Liver (tissue), 9 donors: ENCODE data around the gene PEX14. TPM values are rescaled to one million over a fixed set of nuclear protein-coding genes. Genes with fewer than 3 reads are reported as not detected.

Experiments
- DNase-seq: peaks from one replicate; pipeline ENCODE4 v3.0.0-alpha.2; 2017; ENCODE audit warnings: low spot score
- H3K27ac ChIP-seq, 2 donors: one replicate each; pipeline ENCODE4 v1.7.0; 2013; ENCODE audit warnings: inconsistent platforms in 2 of 2, low read length in 2 of 2, control low read depth in 1 of 2, low read depth in 1 of 2, mild to moderate bottlenecking in 1 of 2
- H3K27me3 ChIP-seq, 4 donors: one replicate each; pipeline versions ENCODE4 v1.6.1 to v1.7.0; 2013; ENCODE audit warnings: low read length in 3 of 4, inconsistent platforms in 1 of 4, mild to moderate bottlenecking in 1 of 4, moderate library complexity in 1 of 4; ENCODE audit not compliant: control insufficient read depth in 4 of 4, insufficient read depth in 4 of 4
- H3K36me3 ChIP-seq, 4 donors: one replicate each; pipeline versions ENCODE4 v1.6.1 to v1.7.0; 2013; ENCODE audit warnings: low read length in 3 of 4, mild to moderate bottlenecking in 3 of 4, low read depth in 1 of 4, moderate library complexity in 1 of 4; ENCODE audit not compliant: control insufficient read depth in 4 of 4, insufficient read depth in 3 of 4
- H3K4me1 ChIP-seq, 4 donors: one replicate each; pipeline versions ENCODE4 v1.6.1 to v1.7.0; 2013; ENCODE audit warnings: low read length in 3 of 4, mild to moderate bottlenecking in 3 of 4, moderate library complexity in 1 of 4; ENCODE audit not compliant: control insufficient read depth in 4 of 4, insufficient read depth in 4 of 4
- H3K4me3 ChIP-seq, 3 donors: one replicate each; pipeline versions ENCODE4 v1.6.1 to v1.7.0; 2013; ENCODE audit warnings: low read length in 3 of 3, control low read depth in 1 of 3, low read depth in 1 of 3, mild to moderate bottlenecking in 1 of 3
- H3K9ac ChIP-seq, 2 donors: one replicate each; pipeline ENCODE4 v1.7.0; 2013; ENCODE audit warnings: low read length in 2 of 2, mild to moderate bottlenecking in 2 of 2, moderate library complexity in 2 of 2, control low read depth in 1 of 2, low read depth in 1 of 2
- H3K9me3 ChIP-seq, 4 donors: one replicate each; pipeline versions ENCODE4 v1.6.1 to v1.7.0; 2013; ENCODE audit warnings: low read length in 3 of 4; ENCODE audit not compliant: control insufficient read depth in 4 of 4
- FOXA1 ChIP-seq: IDR thresholded peaks from 2 replicates; pipeline ENCODE4 v1.6.1; 2016; ENCODE audit warnings: antibody characterized with exemption
- HNF4A ChIP-seq, 2 donors: conservative IDR thresholded peaks; 2 replicates each; pipeline ENCODE4 v1.6.1; 2016; ENCODE audit warnings: antibody characterized with exemption in 2 of 2, mild to moderate bottlenecking in 2 of 2
- HNF4G ChIP-seq: IDR thresholded peaks from 2 replicates; pipeline ENCODE4 v1.6.1; 2016; ENCODE audit warnings: antibody characterized with exemption
- JUND ChIP-seq, 2 donors: IDR thresholded peaks; 2 replicates each; pipeline ENCODE4 v1.6.1; 2016; ENCODE audit warnings: antibody characterized with exemption in 2 of 2
- NR2F2 ChIP-seq: IDR thresholded peaks from 2 replicates; pipeline ENCODE4 v1.6.1; 2016; ENCODE audit warnings: antibody characterized with exemption
- RAD21 ChIP-seq, 2 donors: IDR thresholded peaks; 2 replicates each; pipeline ENCODE4 v1.6.1; 2016; ENCODE audit warnings: antibody characterized with exemption in 2 of 2, mild to moderate bottlenecking in 2 of 2
- RXRA ChIP-seq, 2 donors: IDR thresholded peaks; 2 replicates each; pipeline ENCODE4 v1.6.1; 2017 to 2018; ENCODE audit warnings: antibody characterized with exemption in 2 of 2, mild to moderate bottlenecking in 1 of 2
- SP1 ChIP-seq: IDR thresholded peaks from 2 replicates; pipeline ENCODE4 v1.6.1; 2018; ENCODE audit warnings: antibody characterized with exemption, mild to moderate bottlenecking
- TAF1 ChIP-seq: conservative IDR thresholded peaks from 2 replicates; pipeline ENCODE4 v1.6.1; 2016; ENCODE audit warnings: antibody characterized with exemption, mild to moderate bottlenecking
- YY1 ChIP-seq: IDR thresholded peaks from 2 replicates; pipeline ENCODE4 v1.6.1; 2016; ENCODE audit warnings: antibody characterized with exemption, mild to moderate bottlenecking
- WGBS: extraction: QIAGEN DNeasy Blood & Tissue Kit; methylation state at CpG from one replicate; pipeline ENCODE4 v1.1.7; 2013; 5-methylcytosine and 5-hydroxymethylcytosine counted together
- polyA plus RNA-seq, 2 donors: library from polyadenylated mRNA; stranded (reverse) in 1 of 2; unstranded in 1 of 2; fragments of 200-250 nt in 1 of 2; fragments of >200 nt in 1 of 2; fragmentation: Nextera tagmentation in 1 of 2; extraction: Ambion mirVana in 1 of 2; gene quantifications; one replicate each; pipeline versions ENCODE4 v1.2.1 to v1.2.3, GENCODE V29; 2013 to 2015
- total RNA-seq, 2 donors: library from RNA; depleted of rRNA; stranded (reverse); fragments of >200 nt; gene quantifications; one replicate each; pipeline ENCODE4 v1.2.3, GENCODE V29; 2014
- TF ChIP-seq, protein P1 (sequence below): IDR thresholded peaks from 2 replicates; pipeline ENCODE4 v1.6.1; 2016; ENCODE audit warnings: antibody characterized with exemption
- TF ChIP-seq, protein P2 (sequence below): IDR thresholded peaks from 2 replicates; pipeline ENCODE4 v1.6.1; 2016; ENCODE audit warnings: antibody characterized with exemption, mild to moderate bottlenecking
- TF ChIP-seq, protein P3 (sequence below): fragments of 150-350 bp; IDR thresholded peaks from 2 replicates; pipeline ENCODE4 v1.5.1; 2017; ENCODE audit warnings: improper control_type of control experiment, low read depth, low read length; ENCODE audit not compliant: missing input control
- donor health status: healthy.
- donor health status: healthy.
- donor health status: healthy.
- donor health status: healthy.
- donor health status: healthy.

PEX14 gene
- total and polyA plus RNA-seq, 4 donors, result 7.1 to 16.1 (median 11.7) TPM

DNA sequence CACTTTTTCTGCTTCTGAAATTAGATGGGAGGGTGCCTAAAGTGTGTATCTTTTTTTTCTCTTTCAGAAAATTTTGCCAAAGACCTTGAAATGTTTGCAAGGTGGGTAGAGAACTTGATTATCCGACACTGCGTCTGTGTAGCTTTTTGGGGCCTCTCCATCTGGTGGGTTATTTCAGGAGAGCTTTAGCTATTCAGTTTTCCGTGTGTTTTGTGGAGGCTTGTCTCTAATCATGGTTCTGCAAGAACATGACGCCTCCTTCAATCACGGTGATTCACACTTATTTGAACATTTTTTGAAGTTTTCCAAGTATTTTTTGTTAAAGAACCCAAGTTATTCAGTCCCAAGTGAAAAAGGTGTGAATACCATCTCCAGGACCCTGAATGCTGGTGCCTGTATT lies 40.2 kb upstream of the PEX14 start:
- no peak for TF ChIP-seq TAF1
- TF ChIP-seq, protein P1, sequence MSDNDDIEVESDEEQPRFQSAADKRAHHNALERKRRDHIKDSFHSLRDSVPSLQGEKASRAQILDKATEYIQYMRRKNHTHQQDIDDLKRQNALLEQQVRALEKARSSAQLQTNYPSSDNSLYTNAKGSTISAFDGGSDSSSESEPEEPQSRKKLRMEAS, result no peak
- TF ChIP-seq RXRA (IDR thresholded peaks at IDR 0.05), result no peak
- TF ChIP-seq, protein P2, sequence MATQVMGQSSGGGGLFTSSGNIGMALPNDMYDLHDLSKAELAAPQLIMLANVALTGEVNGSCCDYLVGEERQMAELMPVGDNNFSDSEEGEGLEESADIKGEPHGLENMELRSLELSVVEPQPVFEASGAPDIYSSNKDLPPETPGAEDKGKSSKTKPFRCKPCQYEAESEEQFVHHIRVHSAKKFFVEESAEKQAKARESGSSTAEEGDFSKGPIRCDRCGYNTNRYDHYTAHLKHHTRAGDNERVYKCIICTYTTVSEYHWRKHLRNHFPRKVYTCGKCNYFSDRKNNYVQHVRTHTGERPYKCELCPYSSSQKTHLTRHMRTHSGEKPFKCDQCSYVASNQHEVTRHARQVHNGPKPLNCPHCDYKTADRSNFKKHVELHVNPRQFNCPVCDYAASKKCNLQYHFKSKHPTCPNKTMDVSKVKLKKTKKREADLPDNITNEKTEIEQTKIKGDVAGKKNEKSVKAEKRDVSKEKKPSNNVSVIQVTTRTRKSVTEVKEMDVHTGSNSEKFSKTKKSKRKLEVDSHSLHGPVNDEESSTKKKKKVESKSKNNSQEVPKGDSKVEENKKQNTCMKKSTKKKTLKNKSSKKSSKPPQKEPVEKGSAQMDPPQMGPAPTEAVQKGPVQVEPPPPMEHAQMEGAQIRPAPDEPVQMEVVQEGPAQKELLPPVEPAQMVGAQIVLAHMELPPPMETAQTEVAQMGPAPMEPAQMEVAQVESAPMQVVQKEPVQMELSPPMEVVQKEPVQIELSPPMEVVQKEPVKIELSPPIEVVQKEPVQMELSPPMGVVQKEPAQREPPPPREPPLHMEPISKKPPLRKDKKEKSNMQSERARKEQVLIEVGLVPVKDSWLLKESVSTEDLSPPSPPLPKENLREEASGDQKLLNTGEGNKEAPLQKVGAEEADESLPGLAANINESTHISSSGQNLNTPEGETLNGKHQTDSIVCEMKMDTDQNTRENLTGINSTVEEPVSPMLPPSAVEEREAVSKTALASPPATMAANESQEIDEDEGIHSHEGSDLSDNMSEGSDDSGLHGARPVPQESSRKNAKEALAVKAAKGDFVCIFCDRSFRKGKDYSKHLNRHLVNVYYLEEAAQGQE, result no peak
- no peak for TF ChIP-seq HNF4G
- no peak overlapping the region for H3K4me3 ChIP-seq
- no peak overlapping the region for H3K9ac ChIP-seq
- H3K27ac ChIP-seq, result no peak overlapping the region
- H3K27me3 ChIP-seq, result no peaks in the 10 kb centered on the region
- DNase-seq, result no peak
- H3K4me1 ChIP-seq, result peaks cover 2 to 20% (median 13%) of the 10 kb centered on the region in 4 donors
- H3K36me3 ChIP-seq, result peaks cover 0 to 2% (median under 1%) of the 10 kb centered on the region in 4 donors
- 96% methylated on average over 5 of the region's 5 CpGs for WGBS
- H3K9me3 ChIP-seq, result no peaks in the 10 kb centered on the region

DNA sequence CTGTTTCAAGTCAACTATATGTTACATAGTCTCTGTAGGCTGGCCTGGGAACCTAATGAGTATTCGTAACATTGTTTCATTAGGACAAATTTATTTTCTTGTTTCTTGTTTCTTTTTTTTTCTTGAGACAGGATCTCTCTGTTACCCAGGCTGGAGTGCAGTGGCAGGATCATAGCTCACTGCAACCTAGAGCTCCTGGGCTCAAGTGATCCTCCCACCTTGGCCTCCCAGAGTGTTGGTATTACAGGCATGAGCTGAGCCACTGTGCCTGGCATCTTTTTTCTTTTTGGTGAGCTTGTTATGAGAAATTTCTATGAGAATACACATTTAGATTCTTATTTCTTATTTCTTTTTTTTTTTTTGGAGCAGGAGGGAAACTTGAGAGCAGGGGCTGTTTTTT lies 37.7 kb upstream of the PEX14 start:
- TF ChIP-seq NR2F2 (no peak), SP1 (no peak)
- TF ChIP-seq, protein P2, result no peak
- Histone ChIP-seq H3K9ac (no peak overlapping the region), H3K36me3 (peaks cover 0 to 6% (median under 1%) of the 10 kb centered on the region in 4 donors), H3K4me3 (no peak overlapping the region), H3K4me1 (peaks cover 0 to 5% (median 2%) of the 10 kb centered on the region in 4 donors), H3K27me3 (no peaks in the 10 kb centered on the region), H3K9me3 (no peaks in the 10 kb centered on the region), H3K27ac (no peak overlapping the region)
- DNase-seq, result no peak
- WGBS, result 100% methylated on average over 1 of the region's 1 CpG

DNA sequence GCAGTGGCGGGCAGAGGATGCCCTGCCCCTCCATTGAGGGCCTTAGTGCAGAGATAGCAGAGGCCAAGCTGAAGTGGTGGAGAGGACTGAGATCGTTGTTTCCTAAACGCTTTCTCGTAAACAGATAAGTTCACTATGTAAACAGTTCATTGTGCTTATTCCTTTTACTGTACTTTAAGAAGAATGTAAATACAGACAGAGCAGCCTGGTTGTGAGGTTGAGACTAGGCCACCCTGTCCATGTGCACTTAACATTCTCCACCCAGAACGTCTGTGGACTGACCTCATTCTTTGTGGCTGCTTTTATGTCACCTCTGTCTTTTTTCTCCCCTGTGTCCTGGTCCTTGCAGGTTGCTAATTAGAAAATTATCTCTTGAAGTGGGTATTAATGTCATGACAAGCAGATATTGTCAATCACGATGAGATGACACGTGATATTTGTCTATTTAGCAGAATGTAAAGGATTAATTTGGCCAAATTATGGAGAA lies 36.0 kb upstream of the PEX14 start:
- no peak for DNase-seq
- peaks cover 0 to 6% (median under 1%) of the 10 kb centered on the region in 4 donors for H3K36me3 ChIP-seq

More for the DNA sequence above, 36.0 kb upstream of the PEX14 start:
- Histone ChIP-seq H3K27me3 (no peaks in the 10 kb centered on the region), H3K4me3 (no peak overlapping the region), H3K4me1 (no peaks in the 10 kb centered on the region), H3K9ac (no peak overlapping the region), H3K9me3 (no peaks in the 10 kb centered on the region), H3K27ac (no peak overlapping the region)
- 70% methylated on average over 7 of the region's 7 CpGs for WGBS
- TF ChIP-seq YY1 (no peak), RAD21 (IDR thresholded peaks at IDR 0.05) (no peak), HNF4A (conservative IDR thresholded peaks at IDR 0.05) (no peak), HNF4G (no peak), NR2F2 (no peak), JUND (IDR thresholded peaks at IDR 0.05) (no peak), SP1 (no peak), FOXA1 (no peak)
- TF ChIP-seq, protein P3, sequence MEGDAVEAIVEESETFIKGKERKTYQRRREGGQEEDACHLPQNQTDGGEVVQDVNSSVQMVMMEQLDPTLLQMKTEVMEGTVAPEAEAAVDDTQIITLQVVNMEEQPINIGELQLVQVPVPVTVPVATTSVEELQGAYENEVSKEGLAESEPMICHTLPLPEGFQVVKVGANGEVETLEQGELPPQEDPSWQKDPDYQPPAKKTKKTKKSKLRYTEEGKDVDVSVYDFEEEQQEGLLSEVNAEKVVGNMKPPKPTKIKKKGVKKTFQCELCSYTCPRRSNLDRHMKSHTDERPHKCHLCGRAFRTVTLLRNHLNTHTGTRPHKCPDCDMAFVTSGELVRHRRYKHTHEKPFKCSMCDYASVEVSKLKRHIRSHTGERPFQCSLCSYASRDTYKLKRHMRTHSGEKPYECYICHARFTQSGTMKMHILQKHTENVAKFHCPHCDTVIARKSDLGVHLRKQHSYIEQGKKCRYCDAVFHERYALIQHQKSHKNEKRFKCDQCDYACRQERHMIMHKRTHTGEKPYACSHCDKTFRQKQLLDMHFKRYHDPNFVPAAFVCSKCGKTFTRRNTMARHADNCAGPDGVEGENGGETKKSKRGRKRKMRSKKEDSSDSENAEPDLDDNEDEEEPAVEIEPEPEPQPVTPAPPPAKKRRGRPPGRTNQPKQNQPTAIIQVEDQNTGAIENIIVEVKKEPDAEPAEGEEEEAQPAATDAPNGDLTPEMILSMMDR, result no peak
- TF ChIP-seq, protein P1, result no peak
